HEK293 (cell line): Measurements from ENCODE around the gene LYPD3.

Source experiments
- CTCF ChIA-PET: fragments of 350-600 bp; formaldehyde crosslinking; extraction: SDS; loops from one replicate; lab custom pipeline; 2021; ENCODE audit warnings: antibody characterized with exemption; lab: Yijun Ruan, JAX
- POLR2A ChIA-PET: fragments of 300-600 bp; formaldehyde crosslinking; extraction: SDS; loops from one replicate; lab custom pipeline; 2020; ENCODE audit warnings: antibody characterized with exemption, inconsistent platforms; lab: Yijun Ruan, JAX
- H3K27ac ChIP-seq: fragments of 200-500 bp; sonication (Bioruptor generic); 2 replicates; pipeline ENCODE4 v1.5.1; 2014; ENCODE audit warnings: low read depth, low read length, control low read depth, inconsistent platforms; ENCODE audit errors: extremely low read depth
- H3K36me3 ChIP-seq, 2 experiments: fragments of 200-500 bp in 1 of 2; sonication (Bioruptor generic) in 1 of 2; 1 replicate in 1 of 2; 2 replicates in 1 of 2; pipeline ENCODE4 v1.5.1; 2014 to 2017; ENCODE audit warnings: inconsistent platforms in 2 of 2, low read length in 2 of 2; ENCODE audit not compliant: control insufficient read depth in 2 of 2, insufficient read depth in 1 of 2
- H3K4me1 ChIP-seq: fragments of 200-500 bp; sonication (Bioruptor generic); 2 replicates; pipeline ENCODE4 v1.5.1; 2014; ENCODE audit warnings: mild to moderate bottlenecking, low read length, inconsistent platforms; ENCODE audit not compliant: control insufficient read depth, insufficient read depth
- H3K4me3 ChIP-seq: 2 replicates; pipeline ENCODE4 v1.5.1; 2011; ENCODE audit warnings: low read depth, mild to moderate bottlenecking, control low read depth, low read length, moderate library complexity
- H3K9me3 ChIP-seq: fragments of 200-500 bp; sonication (Bioruptor generic); 2 replicates; pipeline ENCODE4 v1.5.1; 2014; ENCODE audit warnings: low read depth, low read length, inconsistent platforms; ENCODE audit not compliant: control insufficient read depth, insufficient read depth
- HOXD13 ChIP-seq: sonication (generic); formaldehyde crosslinking; IDR thresholded peaks from 2 replicates; pipeline ENCODE4 v1.8.0; 2022; ENCODE audit warnings: missing genetic modification reagents, borderline replicate concordance
- KLF9 ChIP-seq: fragments of 450-650 bp; formaldehyde crosslinking; IDR thresholded peaks from 2 replicates; pipeline ENCODE4 v1.5.1; 2016; ENCODE audit warnings: missing biosample characterization, missing genetic modification characterization, low read depth
- PRDM4 ChIP-seq: fragments of 450-650 bp; formaldehyde crosslinking; IDR thresholded peaks from 2 replicates; pipeline ENCODE4 v1.5.1; 2017; ENCODE audit warnings: missing biosample characterization, missing genetic modification characterization
- TCF7L2 ChIP-seq: IDR thresholded peaks from 2 replicates; pipeline ENCODE4 v1.6.1; 2011; ENCODE audit warnings: low read depth, mild to moderate bottlenecking, inconsistent platforms, low read length, moderate library complexity, borderline replicate concordance
- ZBTB7A ChIP-seq: fragments of 450-650 bp; formaldehyde crosslinking; IDR thresholded peaks from 2 replicates; pipeline ENCODE4 v1.5.1; 2016; ENCODE audit warnings: low read depth, missing biosample characterization, missing genetic modification characterization
- ZNF133 ChIP-seq: fragments of 450-650 bp; formaldehyde crosslinking; IDR thresholded peaks from 2 replicates; pipeline ENCODE4 v1.5.1; 2016; ENCODE audit warnings: missing biosample characterization, missing genetic modification characterization
- ZNF146 ChIP-seq: fragments of 450-650 bp; formaldehyde crosslinking; IDR thresholded peaks from 2 replicates; pipeline ENCODE4 v1.5.1; 2016; ENCODE audit warnings: missing biosample characterization, missing genetic modification characterization
- ZNF335 ChIP-seq: fragments of 450-650 bp; formaldehyde crosslinking; conservative IDR thresholded peaks from 2 replicates; pipeline ENCODE4 v1.5.1; 2016; ENCODE audit warnings: missing biosample characterization, missing genetic modification characterization
- ZNF433 ChIP-seq: fragments of 450-650 bp; formaldehyde crosslinking; IDR thresholded peaks from 2 replicates; pipeline ENCODE4 v1.5.1; 2016; ENCODE audit warnings: missing biosample characterization, missing genetic modification characterization, low read depth
- ZNF449 ChIP-seq: fragments of 450-650 bp; formaldehyde crosslinking; IDR thresholded peaks from 2 replicates; pipeline ENCODE4 v1.5.1; 2017; ENCODE audit warnings: missing biosample characterization, mild to moderate bottlenecking, missing genetic modification characterization, moderate library complexity
- ZNF48 ChIP-seq: fragments of 450-650 bp; formaldehyde crosslinking; IDR thresholded peaks from 2 replicates; pipeline ENCODE4 v1.5.1; 2016; ENCODE audit warnings: missing biosample characterization, missing genetic modification characterization
- ZNF501 ChIP-seq: fragments of 450-650 bp; formaldehyde crosslinking; IDR thresholded peaks from 2 replicates; pipeline ENCODE4 v1.5.1; 2016; ENCODE audit warnings: missing biosample characterization, missing genetic modification characterization
- ZNF514 ChIP-seq: fragments of 450-650 bp; formaldehyde crosslinking; IDR thresholded peaks from 2 replicates; pipeline ENCODE4 v1.5.1; 2016; ENCODE audit warnings: missing biosample characterization, missing genetic modification characterization
- ZNF621 ChIP-seq: fragments of 450-650 bp; formaldehyde crosslinking; IDR thresholded peaks from 2 replicates; pipeline ENCODE4 v1.5.1; 2017; ENCODE audit warnings: missing biosample characterization, missing genetic modification characterization
- ZNF707 ChIP-seq: fragments of 450-650 bp; formaldehyde crosslinking; IDR thresholded peaks from 2 replicates; pipeline ENCODE4 v1.5.1; 2016; ENCODE audit warnings: missing biosample characterization, missing genetic modification characterization
- TF ChIP-seq, protein P1 (sequence below): fragments of 450-650 bp; formaldehyde crosslinking; IDR thresholded peaks from 2 replicates; pipeline ENCODE4 v1.5.1; 2016; ENCODE audit warnings: missing biosample characterization, missing genetic modification characterization, borderline replicate concordance
- TF ChIP-seq, protein P2 (sequence below): fragments of 450-650 bp; formaldehyde crosslinking; IDR thresholded peaks from 2 replicates; pipeline ENCODE4 v1.5.1; 2017; ENCODE audit warnings: missing biosample characterization, missing genetic modification characterization
- TF ChIP-seq, protein P3 (sequence below): fragments of 450-650 bp; formaldehyde crosslinking; IDR thresholded peaks from 2 replicates; pipeline ENCODE4 v1.5.1; 2016; ENCODE audit warnings: missing biosample characterization, missing genetic modification characterization

Gene LYPD3

DNA sequence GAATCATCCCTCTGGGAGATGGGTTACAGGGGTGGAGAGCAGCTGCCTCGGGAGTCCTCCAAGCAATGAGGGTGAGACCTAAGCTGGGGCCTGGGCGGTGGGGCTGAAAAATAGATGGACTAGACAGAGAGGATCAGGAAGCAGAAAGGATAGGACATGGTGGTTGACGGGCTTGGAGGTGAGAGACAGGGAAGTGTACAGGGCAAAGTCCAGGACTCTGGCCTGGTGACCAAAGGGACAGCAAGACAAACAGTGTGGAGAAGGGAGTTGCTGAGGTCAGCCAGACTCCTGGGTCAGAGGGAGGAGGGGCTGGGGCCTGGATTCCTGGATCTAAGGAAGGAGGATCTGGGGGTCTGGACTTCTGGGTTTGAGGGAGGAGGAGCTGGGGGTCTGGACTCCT lies 33.6 kb upstream of the LYPD3 start:
- H3K4me1 ChIP-seq = peaks cover 9% of the 10 kb centered on the region; the same call in 1 of the 2 replicates
- CTCF ChIA-PET = interaction anchor here (0.6 to 1.4 kb wide), 6 partner anchors 20 to 169 kb away, joined by 3 to 6 read pairs (median 3); no protein-coding TSS in a partner anchor

More for the DNA sequence above, 33.6 kb upstream of the LYPD3 start:
- Histone ChIP-seq H3K36me3 (peaks cover 25 to 41% of the 10 kb centered on the region in 2 experiments), H3K9me3 (no peaks in the 10 kb centered on the region), H3K4me3 (no peak overlapping the region), H3K27ac (0 out of 2 replicates have a peak overlapping the region, but pooled peaks have one; percentile 9)
- TF ChIP-seq ZBTB7A (no peak), ZNF621 (tag by site-specific recombination) (no peak), ZNF335 (tag by site-specific recombination) (no peak), TCF7L2 (no peak), ZNF133 (tag by site-specific recombination) (no peak), ZNF514 (tag by site-specific recombination) (no peak), KLF9 (tag by site-specific recombination) (no peak), ZNF433 (tag by site-specific recombination) (no peak), ZNF707 (tag by site-specific recombination) (no peak), ZNF501 (tag by site-specific recombination) (no peak), PRDM4 (tag by site-specific recombination) (no peak), ZNF146 (tag by site-specific recombination) (no peak), ZNF48 (tag by site-specific recombination) (no peak), HOXD13 (CRISPR knock-in tag) (no peak), ZNF449 (tag by site-specific recombination) (no peak)
- TF ChIP-seq, protein P1, sequence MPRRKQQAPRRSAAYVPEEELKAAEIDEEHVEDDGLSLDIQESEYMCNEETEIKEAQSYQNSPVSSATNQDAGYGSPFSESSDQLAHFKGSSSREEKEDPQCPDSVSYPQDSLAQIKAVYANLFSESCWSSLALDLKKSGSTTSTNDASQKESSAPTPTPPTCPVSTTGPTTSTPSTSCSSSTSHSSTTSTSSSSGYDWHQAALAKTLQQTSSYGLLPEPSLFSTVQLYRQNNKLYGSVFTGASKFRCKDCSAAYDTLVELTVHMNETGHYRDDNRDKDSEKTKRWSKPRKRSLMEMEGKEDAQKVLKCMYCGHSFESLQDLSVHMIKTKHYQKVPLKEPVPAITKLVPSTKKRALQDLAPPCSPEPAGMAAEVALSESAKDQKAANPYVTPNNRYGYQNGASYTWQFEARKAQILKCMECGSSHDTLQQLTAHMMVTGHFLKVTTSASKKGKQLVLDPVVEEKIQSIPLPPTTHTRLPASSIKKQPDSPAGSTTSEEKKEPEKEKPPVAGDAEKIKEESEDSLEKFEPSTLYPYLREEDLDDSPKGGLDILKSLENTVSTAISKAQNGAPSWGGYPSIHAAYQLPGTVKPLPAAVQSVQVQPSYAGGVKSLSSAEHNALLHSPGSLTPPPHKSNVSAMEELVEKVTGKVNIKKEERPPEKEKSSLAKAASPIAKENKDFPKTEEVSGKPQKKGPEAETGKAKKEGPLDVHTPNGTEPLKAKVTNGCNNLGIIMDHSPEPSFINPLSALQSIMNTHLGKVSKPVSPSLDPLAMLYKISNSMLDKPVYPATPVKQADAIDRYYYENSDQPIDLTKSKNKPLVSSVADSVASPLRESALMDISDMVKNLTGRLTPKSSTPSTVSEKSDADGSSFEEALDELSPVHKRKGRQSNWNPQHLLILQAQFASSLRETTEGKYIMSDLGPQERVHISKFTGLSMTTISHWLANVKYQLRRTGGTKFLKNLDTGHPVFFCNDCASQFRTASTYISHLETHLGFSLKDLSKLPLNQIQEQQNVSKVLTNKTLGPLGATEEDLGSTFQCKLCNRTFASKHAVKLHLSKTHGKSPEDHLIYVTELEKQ (tag by site-specific recombination) = no peak
- TF ChIP-seq, protein P2, sequence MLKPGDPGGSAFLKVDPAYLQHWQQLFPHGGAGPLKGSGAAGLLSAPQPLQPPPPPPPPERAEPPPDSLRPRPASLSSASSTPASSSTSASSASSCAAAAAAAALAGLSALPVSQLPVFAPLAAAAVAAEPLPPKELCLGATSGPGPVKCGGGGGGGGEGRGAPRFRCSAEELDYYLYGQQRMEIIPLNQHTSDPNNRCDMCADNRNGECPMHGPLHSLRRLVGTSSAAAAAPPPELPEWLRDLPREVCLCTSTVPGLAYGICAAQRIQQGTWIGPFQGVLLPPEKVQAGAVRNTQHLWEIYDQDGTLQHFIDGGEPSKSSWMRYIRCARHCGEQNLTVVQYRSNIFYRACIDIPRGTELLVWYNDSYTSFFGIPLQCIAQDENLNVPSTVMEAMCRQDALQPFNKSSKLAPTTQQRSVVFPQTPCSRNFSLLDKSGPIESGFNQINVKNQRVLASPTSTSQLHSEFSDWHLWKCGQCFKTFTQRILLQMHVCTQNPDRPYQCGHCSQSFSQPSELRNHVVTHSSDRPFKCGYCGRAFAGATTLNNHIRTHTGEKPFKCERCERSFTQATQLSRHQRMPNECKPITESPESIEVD (tag by site-specific recombination) = no peak
- TF ChIP-seq, protein P3, sequence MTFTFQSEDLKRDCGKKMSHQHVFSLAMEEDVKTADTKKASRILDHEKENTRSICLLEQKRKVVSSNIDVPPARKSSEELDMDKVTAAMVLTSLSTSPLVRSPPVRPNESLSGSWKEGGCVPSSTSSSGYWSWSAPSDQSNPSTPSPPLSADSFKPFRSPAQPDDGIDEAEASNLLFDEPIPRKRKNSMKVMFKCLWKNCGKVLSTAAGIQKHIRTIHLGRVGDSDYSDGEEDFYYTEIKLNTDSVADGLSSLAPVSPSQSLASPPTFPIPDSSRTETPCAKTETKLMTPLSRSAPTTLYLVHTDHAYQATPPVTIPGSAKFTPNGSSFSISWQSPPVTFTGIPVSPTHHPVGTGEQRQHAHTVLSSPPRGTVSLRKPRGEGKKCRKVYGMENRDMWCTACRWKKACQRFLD (tag by site-specific recombination) = no peak
- POLR2A ChIA-PET = no interaction called here
